Transverse colon (tissue), 4 donors: Measurements from ENCODE around the gene ST6GAL1. TPM values are rescaled to one million over a fixed set of nuclear protein-coding genes. Genes with fewer than 3 reads are reported as not detected.

ENCODE experiments used
- DNase-seq: peaks from one replicate; pipeline ENCODE4 v3.0.0-alpha.2; 2019
- H3K27ac ChIP-seq, 4 donors: fragments of 200-600 bp; sonication (generic); 2 replicates each; pipeline ENCODE4 v1.5.1; 2016 to 2018; ENCODE audit warnings: inconsistent platforms in 4 of 4
- H3K27me3 ChIP-seq: fragments of 200-600 bp; sonication (generic); 2 replicates; pipeline ENCODE4 v1.5.1; 2017; ENCODE audit warnings: inconsistent platforms
- H3K36me3 ChIP-seq, 4 donors: fragments of 200-600 bp; sonication (generic); 2 replicates each; pipeline ENCODE4 v1.5.1; 2017 to 2019; ENCODE audit warnings: inconsistent platforms in 4 of 4
- H3K4me1 ChIP-seq, 4 donors: fragments of 200-600 bp; sonication (generic); 2 replicates each; pipeline ENCODE4 v1.5.1; 2017 to 2020; ENCODE audit warnings: inconsistent platforms in 4 of 4
- H3K4me3 ChIP-seq, 4 donors: fragments of 200-600 bp; sonication (generic); 1 replicate in 1 of 4; 2 replicates in 3 of 4; pipeline versions ENCODE4 v1.5.1 to v1.6.1; 2017 to 2019; ENCODE audit warnings: inconsistent platforms in 4 of 4
- H3K9me3 ChIP-seq, 2 donors: fragments of 200-600 bp; sonication (generic); 2 replicates each; pipeline ENCODE4 v1.5.1; 2017 to 2019; ENCODE audit warnings: inconsistent platforms in 2 of 2
- EP300 ChIP-seq: sonication (generic); formaldehyde crosslinking; IDR thresholded peaks from one replicate; pipeline ENCODE4 v1.6.1; 2017; ENCODE audit warnings: antibody characterized with exemption, low read depth
- POLR2A ChIP-seq: fragments of 450-650 bp; IDR thresholded peaks from one replicate; pipeline ENCODE4 v1.6.1; 2016; ENCODE audit warnings: antibody characterized with exemption, mild to moderate bottlenecking, moderate library complexity
- POLR2AphosphoS5 ChIP-seq, 3 donors: sonication (generic); formaldehyde crosslinking; IDR thresholded peaks; one replicate each; pipeline ENCODE4 v1.6.1; 2016; ENCODE audit warnings: antibody characterized with exemption in 3 of 3
- WGBS, 2 donors: methylation state at CpG; one replicate each; pipeline ENCODE4 v1.1.5; 2018; ENCODE audit warnings: low coverage in 1 of 2; 5-methylcytosine and 5-hydroxymethylcytosine counted together
- in situ Hi-C, 4 donors: fragments of 200-750 bp; cut with MboI; loops; one replicate each; pipeline versions ENCODE4 v1.15.0 to v1.15.1; 2017; ENCODE audit warnings: low sequenced_read_pairs in 3 of 4, low pct_ligation_motif_present in 1 of 4, low pct_unique_long_range_greater_than_20kb in 1 of 4
- intact Hi-C: fragments of 100-400 bp; cut with DNase I; formaldehyde crosslinking; loops from one replicate; pipeline ENCODE4 v1.15.1; 2023; ENCODE audit warnings: low total_unique reads
- total RNA-seq, 4 donors: library from RNA; depleted of rRNA; stranded (reverse); fragments of >200 nt; gene quantifications; one replicate each; pipeline ENCODE4 v1.1.0, GENCODE V29; 2016
- TF ChIP-seq, protein P1 (sequence below), 5 experiments: fragments of 200-600 bp in 3 of 5; fragments of 450-650 bp in 2 of 5; sonication (generic) in 3 of 5; IDR thresholded peaks; 1 replicate in 2 of 5; 2 replicates in 3 of 5; pipeline ENCODE4 v1.5.1; 2016 to 2017; ENCODE audit warnings: antibody characterized with exemption in 5 of 5, inconsistent platforms in 3 of 5, mild to moderate bottlenecking in 2 of 5, moderate library complexity in 1 of 5

ST6GAL1 gene
- total RNA-seq, 4 donors from 2014 or later = 22.4 to 50.5 (median 31.2) TPM

DNA sequence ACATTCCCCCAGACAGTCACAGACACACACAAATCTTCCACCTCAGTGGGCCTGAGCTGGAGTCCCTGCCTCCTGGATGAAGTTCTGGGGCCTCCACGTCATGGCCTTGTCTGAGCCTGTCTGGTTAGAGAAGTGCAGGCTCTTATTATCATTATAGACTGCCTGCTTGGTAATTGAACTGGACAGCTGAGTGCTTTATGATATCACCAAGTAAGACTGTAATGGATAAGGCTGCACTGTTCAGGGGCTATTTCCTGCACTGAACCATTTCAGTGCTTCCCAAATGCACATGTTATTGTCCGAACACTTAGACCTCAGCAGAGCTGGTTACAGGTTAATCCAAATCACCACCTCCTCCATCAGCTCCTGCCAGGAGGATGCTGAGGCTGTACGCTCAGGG is 8.7 kb upstream of the ST6GAL1 start:
- no peak overlapping the region for H3K27ac ChIP-seq
- in situ Hi-C loops (no loop called here), intact Hi-C loops (no loop called here)
- H3K4me3 ChIP-seq = no peak overlapping the region
- no peak for DNase-seq
- 58 to 84% methylated on average over 2 to 3 of the region's 3 CpGs for WGBS, 2 donors
- no peaks in the 10 kb centered on the region for H3K4me1 ChIP-seq
- no peaks in the 10 kb centered on the region for H3K27me3 ChIP-seq
- no peaks in the 10 kb centered on the region for H3K36me3 ChIP-seq
- TF ChIP-seq POLR2AphosphoS5 (IDR thresholded peaks at IDR 0.05) (no peak), EP300 (no peak), POLR2A (no peak)
- TF ChIP-seq, protein P1, sequence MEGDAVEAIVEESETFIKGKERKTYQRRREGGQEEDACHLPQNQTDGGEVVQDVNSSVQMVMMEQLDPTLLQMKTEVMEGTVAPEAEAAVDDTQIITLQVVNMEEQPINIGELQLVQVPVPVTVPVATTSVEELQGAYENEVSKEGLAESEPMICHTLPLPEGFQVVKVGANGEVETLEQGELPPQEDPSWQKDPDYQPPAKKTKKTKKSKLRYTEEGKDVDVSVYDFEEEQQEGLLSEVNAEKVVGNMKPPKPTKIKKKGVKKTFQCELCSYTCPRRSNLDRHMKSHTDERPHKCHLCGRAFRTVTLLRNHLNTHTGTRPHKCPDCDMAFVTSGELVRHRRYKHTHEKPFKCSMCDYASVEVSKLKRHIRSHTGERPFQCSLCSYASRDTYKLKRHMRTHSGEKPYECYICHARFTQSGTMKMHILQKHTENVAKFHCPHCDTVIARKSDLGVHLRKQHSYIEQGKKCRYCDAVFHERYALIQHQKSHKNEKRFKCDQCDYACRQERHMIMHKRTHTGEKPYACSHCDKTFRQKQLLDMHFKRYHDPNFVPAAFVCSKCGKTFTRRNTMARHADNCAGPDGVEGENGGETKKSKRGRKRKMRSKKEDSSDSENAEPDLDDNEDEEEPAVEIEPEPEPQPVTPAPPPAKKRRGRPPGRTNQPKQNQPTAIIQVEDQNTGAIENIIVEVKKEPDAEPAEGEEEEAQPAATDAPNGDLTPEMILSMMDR (IDR thresholded peaks at IDR 0.05) = no peak
- no peaks in the 10 kb centered on the region for H3K9me3 ChIP-seq

DNA sequence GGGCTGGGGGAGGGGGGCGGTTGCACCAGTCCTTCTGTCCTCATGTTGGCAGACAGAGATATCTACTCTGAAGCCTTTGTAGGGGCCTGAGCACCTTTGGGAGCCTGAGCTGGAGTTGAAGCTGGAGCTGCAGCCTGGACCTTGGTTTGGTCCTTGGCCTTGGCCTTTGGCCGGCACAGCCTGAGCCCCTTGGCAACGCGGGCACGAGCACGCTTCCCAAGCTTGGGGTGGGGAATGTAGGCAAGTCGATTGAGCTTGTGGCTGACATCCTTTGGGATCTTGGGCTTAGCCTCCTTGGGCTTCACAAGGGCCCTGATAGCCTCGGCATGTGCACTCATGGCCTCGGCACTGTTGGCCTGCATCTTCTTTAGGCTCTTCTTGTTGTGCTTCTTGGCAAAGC is 8.1 kb upstream of the ST6GAL1 start:
- Histone ChIP-seq H3K27ac (no peak overlapping the region), H3K9me3 (no peaks in the 10 kb centered on the region), H3K27me3 (no peaks in the 10 kb centered on the region), H3K4me3 (no peak overlapping the region), H3K4me1 (no peaks in the 10 kb centered on the region), H3K36me3 (no peaks in the 10 kb centered on the region)
- WGBS, 2 donors = 80 to 98% methylated on average over 1 to 6 of the region's 9 CpGs
- in situ Hi-C loops (no loop called here), intact Hi-C loops (no loop called here)
- no peak for DNase-seq
- no peak for TF ChIP-seq POLR2AphosphoS5 (IDR thresholded peaks at IDR 0.05)
- TF ChIP-seq, protein P1 (IDR thresholded peaks at IDR 0.05) = no peak
- TF ChIP-seq POLR2A = no peak
- TF ChIP-seq EP300 = no peak

DNA sequence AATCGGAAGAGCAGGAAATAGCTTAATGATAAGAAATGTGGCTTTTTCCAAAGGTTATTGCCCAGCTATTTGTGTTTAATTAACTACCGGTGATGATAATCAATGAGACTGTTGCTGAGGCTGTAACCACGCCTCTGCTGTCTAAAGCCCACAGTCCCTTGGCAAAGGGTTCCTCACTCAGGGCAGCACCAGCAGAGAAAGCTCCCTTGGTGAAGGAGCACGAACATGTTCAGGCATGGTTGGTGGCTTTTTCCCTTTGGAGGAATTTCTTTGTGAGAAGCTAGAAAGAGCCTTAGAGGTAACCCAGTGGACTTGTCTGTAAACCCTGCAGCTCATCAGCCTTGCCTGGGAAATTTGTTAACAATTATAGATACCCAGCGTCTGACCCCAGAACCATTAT is 7.5 kb upstream of the ST6GAL1 start:
- TF ChIP-seq EP300 (no peak), POLR2AphosphoS5 (IDR thresholded peaks at IDR 0.05) (no peak), POLR2A (no peak)
- TF ChIP-seq, protein P1 (IDR thresholded peaks at IDR 0.05) = no peak
- Histone ChIP-seq H3K9me3 (no peaks in the 10 kb centered on the region), H3K27ac (no peak overlapping the region), H3K36me3 (no peaks in the 10 kb centered on the region), H3K4me1 (no peaks in the 10 kb centered on the region), H3K4me3 (no peak overlapping the region), H3K27me3 (no peaks in the 10 kb centered on the region)
- no peak for DNase-seq
- WGBS, 2 donors = 76 to 86% methylated on average over 2 to 5 of the region's 5 CpGs
- in situ Hi-C loops = no loop called here
- intact Hi-C loops = no loop called here

DNA sequence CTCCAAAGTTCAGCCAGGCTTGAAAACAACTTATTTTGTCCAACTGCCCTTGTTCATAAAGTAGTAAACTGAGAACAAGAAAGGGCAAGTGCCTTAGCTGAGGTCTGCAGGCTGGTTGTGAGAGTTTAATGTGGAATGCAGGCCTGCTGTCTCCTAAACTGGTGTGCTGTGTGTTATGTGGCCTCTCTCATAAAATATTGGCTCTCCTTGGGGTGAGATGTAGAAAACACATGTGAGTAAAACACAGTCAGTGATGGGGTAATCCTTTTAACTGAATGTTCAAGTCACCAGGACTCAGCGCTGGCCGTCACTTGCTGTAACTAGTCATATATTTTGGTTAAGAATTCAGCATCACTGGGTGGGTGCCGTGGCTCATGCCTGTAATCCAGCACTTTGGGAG is 7.1 kb upstream of the ST6GAL1 start:
- H3K27me3 ChIP-seq = no peaks in the 10 kb centered on the region
- in situ Hi-C loops = no loop called here
- TF ChIP-seq EP300 (no peak), POLR2A (no peak), POLR2AphosphoS5 (IDR thresholded peaks at IDR 0.05) (no peak)
- TF ChIP-seq, protein P1 (IDR thresholded peaks at IDR 0.05) = no peak
- H3K4me3 ChIP-seq = no peak overlapping the region
- 93 to 100% methylated on average over 2 to 3 of the region's 3 CpGs for WGBS, 2 donors
- H3K36me3 ChIP-seq = no peaks in the 10 kb centered on the region
- DNase-seq = no peak
- no peaks in the 10 kb centered on the region for H3K4me1 ChIP-seq
- H3K27ac ChIP-seq = no peak overlapping the region
- intact Hi-C loops = no loop called here
- H3K9me3 ChIP-seq = no peaks in the 10 kb centered on the region
